Adrenal gland (tissue), 5 donors: Measurements from ENCODE around the gene HMX2.

Source experiments
- POLR2A ChIP-seq, 2 donors: fragments of 450-650 bp; IDR thresholded peaks; one replicate each; pipeline ENCODE4 v1.6.1; 2017; ENCODE audit warnings: antibody characterized with exemption in 2 of 2, mild to moderate bottlenecking in 2 of 2, moderate library complexity in 1 of 2
- TF ChIP-seq, protein P1 (sequence below), 6 experiments: fragments of 450-650 bp in 4 of 6; fragments of 200-600 bp in 2 of 6; sonication (generic) in 1 of 6; IDR thresholded peaks; 1 replicate in 5 of 6; 2 replicates in 1 of 6; pipeline versions ENCODE4 v1.5.1 to v1.8.0; 2016 to 2021; ENCODE audit warnings: antibody characterized with exemption in 6 of 6, mild to moderate bottlenecking in 2 of 6, moderate library complexity in 1 of 6
- donor health status: DM: no; HTN: no; CAD: no.

DNA sequence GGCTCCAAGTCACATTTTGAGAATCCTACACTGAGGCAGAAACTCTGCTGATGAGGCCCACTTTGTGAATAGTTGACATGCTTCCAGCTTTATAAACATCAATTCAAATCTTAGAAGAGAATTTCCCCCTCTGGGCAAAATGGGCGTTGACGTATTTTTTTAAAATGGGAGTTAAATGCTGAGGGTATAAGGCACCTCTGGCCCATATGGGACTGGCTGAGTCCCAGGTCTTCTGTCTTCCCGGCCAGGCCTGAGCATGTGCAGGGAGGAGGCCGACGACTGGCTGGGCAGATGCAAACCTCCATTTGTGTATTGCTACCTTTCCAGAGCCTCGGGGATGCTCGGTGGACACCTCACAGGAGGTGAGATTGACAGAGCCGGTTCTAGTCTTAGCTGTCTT lies 44.0 kb downstream of the HMX2 start:
- TF ChIP-seq, protein P1, sequence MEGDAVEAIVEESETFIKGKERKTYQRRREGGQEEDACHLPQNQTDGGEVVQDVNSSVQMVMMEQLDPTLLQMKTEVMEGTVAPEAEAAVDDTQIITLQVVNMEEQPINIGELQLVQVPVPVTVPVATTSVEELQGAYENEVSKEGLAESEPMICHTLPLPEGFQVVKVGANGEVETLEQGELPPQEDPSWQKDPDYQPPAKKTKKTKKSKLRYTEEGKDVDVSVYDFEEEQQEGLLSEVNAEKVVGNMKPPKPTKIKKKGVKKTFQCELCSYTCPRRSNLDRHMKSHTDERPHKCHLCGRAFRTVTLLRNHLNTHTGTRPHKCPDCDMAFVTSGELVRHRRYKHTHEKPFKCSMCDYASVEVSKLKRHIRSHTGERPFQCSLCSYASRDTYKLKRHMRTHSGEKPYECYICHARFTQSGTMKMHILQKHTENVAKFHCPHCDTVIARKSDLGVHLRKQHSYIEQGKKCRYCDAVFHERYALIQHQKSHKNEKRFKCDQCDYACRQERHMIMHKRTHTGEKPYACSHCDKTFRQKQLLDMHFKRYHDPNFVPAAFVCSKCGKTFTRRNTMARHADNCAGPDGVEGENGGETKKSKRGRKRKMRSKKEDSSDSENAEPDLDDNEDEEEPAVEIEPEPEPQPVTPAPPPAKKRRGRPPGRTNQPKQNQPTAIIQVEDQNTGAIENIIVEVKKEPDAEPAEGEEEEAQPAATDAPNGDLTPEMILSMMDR (IDR thresholded peaks at IDR 0.05): no peak
- TF ChIP-seq POLR2A (IDR thresholded peaks at IDR 0.05): no peak
